ENCODE data around the gene PCDHGB4. TPM values are rescaled to one million over a fixed set of nuclear protein-coding genes. Genes with fewer than 3 reads are reported as not detected.

Gene PCDHGB4
- total and polyA plus RNA-seq, 10 of the 15 experiments (the other 5 are each of a cell fraction or from before 2014, with no cell fraction given): 0.02 to 0.20 (median 0.04) TPM; not detected in 4

DNA sequence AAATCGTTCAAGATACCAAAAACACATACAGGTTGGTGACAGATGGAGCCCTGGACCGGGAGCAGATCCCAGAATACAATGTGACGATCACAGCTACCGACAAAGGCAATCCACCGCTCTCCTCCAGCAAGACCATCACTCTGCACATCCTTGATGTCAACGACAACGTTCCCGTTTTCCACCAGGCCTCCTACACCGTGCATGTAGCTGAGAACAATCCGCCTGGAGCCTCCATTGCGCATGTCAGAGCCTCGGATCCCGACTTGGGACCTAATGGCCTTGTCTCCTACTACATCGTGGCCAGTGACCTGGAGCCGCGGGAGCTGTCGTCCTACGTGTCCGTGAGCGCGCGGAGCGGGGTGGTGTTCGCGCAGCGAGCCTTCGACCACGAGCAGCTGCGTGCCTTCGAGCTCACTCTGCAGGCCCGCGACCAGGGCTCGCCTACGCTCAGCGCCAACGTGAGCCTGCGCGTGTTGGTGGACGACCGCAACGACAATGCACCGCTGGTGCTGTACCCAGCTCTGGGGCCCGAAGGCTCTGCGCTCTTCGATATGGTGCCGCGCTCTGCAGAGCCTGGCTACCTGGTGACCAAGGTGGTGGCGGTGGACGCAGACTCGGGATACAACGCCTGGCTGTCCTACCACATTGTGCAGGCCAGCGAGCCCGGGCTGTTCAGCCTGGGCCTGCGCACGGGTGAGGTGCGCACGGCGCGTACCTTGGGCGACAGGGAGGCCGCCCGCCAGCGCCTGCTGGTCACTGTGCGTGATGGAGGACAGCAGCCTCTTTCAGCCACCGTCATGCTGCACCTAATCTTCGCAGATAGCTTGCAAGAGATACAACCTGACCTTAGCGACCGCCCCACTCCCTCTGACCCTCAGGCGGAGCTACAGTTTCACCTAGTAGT is 15.7 kb upstream of the PCDHGB4 start:
- Histone ChIP-seq H3K27me3 (replicated peaks in 1 of 2; ENCODE audit: control insufficient read depth in 2 of 2, insufficient read depth in 2 of 2, low read length in 1 of 2) (no peaks in the 10 kb centered on the region), H3K4me3 (no peak overlapping the region), H2AFZ (ENCODE audit: control insufficient read depth, low read depth, low read length) (no peak overlapping the region), H3K4me2 (ENCODE audit: control insufficient read depth, insufficient read depth) (no peak overlapping the region), H3K9me3 (replicated peaks; ENCODE audit: control insufficient read depth, insufficient read depth, low read length) (peaks cover 17% of the 10 kb centered on the region; the same call in 2 of the 3 replicates), H4K20me1 (ENCODE audit: control insufficient read depth, insufficient read depth) (no peaks in the 10 kb centered on the region), H3K27ac (ENCODE audit: control insufficient read depth, insufficient read depth) (no peak overlapping the region), H3K9ac (ENCODE audit: control insufficient read depth, insufficient read depth, low read length) (no peak overlapping the region), H3K79me2 (ENCODE audit: control insufficient read depth, insufficient read depth, low read length) (no peaks in the 10 kb centered on the region), H3K36me3 (ENCODE audit: control insufficient read depth in 2 of 2, insufficient read depth in 2 of 2, low read length in 1 of 2) (no peaks in the 10 kb centered on the region), H3K4me1 (ENCODE audit: control insufficient read depth, insufficient read depth, low read length) (no peaks in the 10 kb centered on the region)
- no TSS peak for BruUV-seq (replicated peaks)
- WGBS (ENCODE audit: insufficient coverage, insufficient replicate concordance, low lambda C conversion rate, missing lambda C conversion rate): 88% methylated on average over 52 of the region's 69 CpGs
- POLR2A ChIA-PET: no interaction called here
- ATAC-seq: no peak
- CTCF ChIA-PET: interaction anchor here (1.7 to 3.2 kb wide), 5 partner anchors 29 to 195 kb away, joined by 4 to 40 read pairs (median 18); partner anchors contain the start of genes PCDHGA10 and TAF7
- intact Hi-C loops (cut with micrococcal nuclease; ENCODE audit: unreplicated experiment) (no loop called here), in situ Hi-C loops (cut with MboI) (no loop called here)
- RAD21 ChIA-PET (ENCODE audit: unreplicated experiment): interaction anchor here (1.3 to 2.4 kb wide), 2 partner anchors 41 to 192 kb away, joined by 5 to 24 read pairs; partner anchors contain the start of gene PCDHGA10
- SMC1A ChIA-PET (ENCODE audit: uncharacterized antibody, unreplicated experiment): interaction anchor here (2.6 kb wide), 1 partner anchor 192 kb away, joined by 17 read pairs; no protein-coding TSS in a partner anchor
- no peak for DNase-seq (ENCODE audit: low read depth, low spot score)
- FAIRE-seq: no peak
- TF ChIP-seq USF1 (IDR thresholded peaks at IDR 0.05; ENCODE audit: borderline replicate concordance, extremely low read length, insufficient read depth, low read depth, low read length) (no peak), PKNOX1 (IDR thresholded peaks at IDR 0.05) (no peak), KLF5 (IDR thresholded peaks at IDR 0.05; ENCODE audit: partially characterized antibody) (no peak), CHD4 (IDR thresholded peaks at IDR 0.05) (no peak), KAT2A (conservative IDR thresholded peaks at IDR 0.05; ENCODE audit: control insufficient read depth, low read depth, low read length) (no peak), NR2C2 (IDR thresholded peaks at IDR 0.05; ENCODE audit: borderline replicate concordance, control insufficient read depth, insufficient read length, low read depth) (no peak), SMC3 (IDR thresholded peaks at IDR 0.05; ENCODE audit: borderline replicate concordance, low read length) (no peak), KDM1A (IDR thresholded peaks at IDR 0.05; ENCODE audit: borderline replicate concordance) (no peak), RAD21 (IDR thresholded peaks at IDR 0.05; ENCODE audit: insufficient read depth, low read depth, low read length) (no peak), USF2 (IDR thresholded peaks at IDR 0.05; ENCODE audit: borderline replicate concordance, low read depth, low read length) (no peak), ZNF207 (IDR thresholded peaks at IDR 0.05; ENCODE audit: borderline replicate concordance) (no peak)
- TF ChIP-seq, protein P1, sequence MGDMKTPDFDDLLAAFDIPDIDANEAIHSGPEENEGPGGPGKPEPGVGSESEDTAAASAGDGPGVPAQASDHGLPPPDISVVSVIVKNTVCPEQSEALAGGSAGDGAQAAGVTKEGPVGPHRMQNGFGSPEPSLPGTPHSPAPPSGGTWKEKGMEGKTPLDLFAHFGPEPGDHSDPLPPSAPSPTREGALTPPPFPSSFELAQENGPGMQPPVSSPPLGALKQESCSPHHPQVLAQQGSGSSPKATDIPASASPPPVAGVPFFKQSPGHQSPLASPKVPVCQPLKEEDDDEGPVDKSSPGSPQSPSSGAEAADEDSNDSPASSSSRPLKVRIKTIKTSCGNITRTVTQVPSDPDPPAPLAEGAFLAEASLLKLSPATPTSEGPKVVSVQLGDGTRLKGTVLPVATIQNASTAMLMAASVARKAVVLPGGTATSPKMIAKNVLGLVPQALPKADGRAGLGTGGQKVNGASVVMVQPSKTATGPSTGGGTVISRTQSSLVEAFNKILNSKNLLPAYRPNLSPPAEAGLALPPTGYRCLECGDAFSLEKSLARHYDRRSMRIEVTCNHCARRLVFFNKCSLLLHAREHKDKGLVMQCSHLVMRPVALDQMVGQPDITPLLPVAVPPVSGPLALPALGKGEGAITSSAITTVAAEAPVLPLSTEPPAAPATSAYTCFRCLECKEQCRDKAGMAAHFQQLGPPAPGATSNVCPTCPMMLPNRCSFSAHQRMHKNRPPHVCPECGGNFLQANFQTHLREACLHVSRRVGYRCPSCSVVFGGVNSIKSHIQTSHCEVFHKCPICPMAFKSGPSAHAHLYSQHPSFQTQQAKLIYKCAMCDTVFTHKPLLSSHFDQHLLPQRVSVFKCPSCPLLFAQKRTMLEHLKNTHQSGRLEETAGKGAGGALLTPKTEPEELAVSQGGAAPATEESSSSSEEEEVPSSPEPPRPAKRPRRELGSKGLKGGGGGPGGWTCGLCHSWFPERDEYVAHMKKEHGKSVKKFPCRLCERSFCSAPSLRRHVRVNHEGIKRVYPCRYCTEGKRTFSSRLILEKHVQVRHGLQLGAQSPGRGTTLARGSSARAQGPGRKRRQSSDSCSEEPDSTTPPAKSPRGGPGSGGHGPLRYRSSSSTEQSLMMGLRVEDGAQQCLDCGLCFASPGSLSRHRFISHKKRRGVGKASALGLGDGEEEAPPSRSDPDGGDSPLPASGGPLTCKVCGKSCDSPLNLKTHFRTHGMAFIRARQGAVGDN (IDR thresholded peaks at IDR 0.05): no peak

Data from GM12878 (cell line).